Natural killer cell (primary cell): Measurements from ENCODE around the gene SNX30. TPM values are rescaled to one million over a fixed set of nuclear protein-coding genes. Genes with fewer than 3 reads are reported as not detected.

ENCODE experiments used
- ATAC-seq, 3 donors: fragments of 150-1000 bp in 2 of 3; fragments of 200-7000 bp in 1 of 3; cut with Tn5 transposase; 1 replicate in 1 of 3; 2 replicates in 2 of 3; pipeline ENCODE4 v1.10.0; 2021; ENCODE audit warnings: mild to moderate bottlenecking in 2 of 3, moderate library complexity in 2 of 3
- DNase-seq, 2 donors: peaks; one replicate each; pipeline versions ENCODE4 v3.0.0 to v3.0.0-alpha.2; 2013 to 2021; ENCODE audit warnings: mixed read lengths in 1 of 2
- H3K27ac ChIP-seq: one replicate; pipeline ENCODE4 v1.5.1; 2013; ENCODE audit warnings: mild to moderate bottlenecking, low read length
- H3K27me3 ChIP-seq: one replicate; pipeline ENCODE4 v1.6.1; 2013; ENCODE audit warnings: low read length; ENCODE audit not compliant: control insufficient read depth, insufficient read depth
- H3K36me3 ChIP-seq: one replicate; pipeline ENCODE4 v1.6.1; 2013; ENCODE audit warnings: low read length; ENCODE audit not compliant: control insufficient read depth, insufficient read depth
- H3K4me1 ChIP-seq: one replicate; pipeline ENCODE4 v1.6.1; 2013; ENCODE audit warnings: low read length; ENCODE audit not compliant: control insufficient read depth, insufficient read depth
- H3K4me3 ChIP-seq: one replicate; pipeline ENCODE4 v1.5.1; 2013; ENCODE audit warnings: low read length
- H3K9me3 ChIP-seq: one replicate; pipeline ENCODE4 v1.6.1; 2013; ENCODE audit warnings: low read length; ENCODE audit not compliant: control insufficient read depth, insufficient read depth
- H3K27ac Mint-ChIP-seq, 2 donors: one replicate each; pipeline ENCODE4 v1.8.0; 2022; ENCODE audit warnings: mild to moderate bottlenecking in 2 of 2, mixed read lengths in 2 of 2, moderate library complexity in 1 of 2
- H3K27me3 Mint-ChIP-seq, 2 donors: one replicate each; pipeline ENCODE4 v1.8.0; 2022; ENCODE audit warnings: low read depth in 2 of 2, mixed read lengths in 2 of 2
- H3K36me3 Mint-ChIP-seq: one replicate; pipeline ENCODE4 v1.8.0; 2022; ENCODE audit warnings: mixed read lengths
- H3K4me1 Mint-ChIP-seq, 2 donors: one replicate each; pipeline ENCODE4 v1.8.0; 2022; ENCODE audit warnings: mixed read lengths in 2 of 2
- H3K4me3 Mint-ChIP-seq: one replicate; pipeline ENCODE4 v1.8.0; 2022; ENCODE audit warnings: mild to moderate bottlenecking, moderate library complexity, mixed read lengths
- H3K9me3 Mint-ChIP-seq, 2 donors: one replicate each; pipeline ENCODE4 v1.8.0; 2022; ENCODE audit warnings: mixed read lengths in 2 of 2
- CTCF ChIP-seq: fragments of 200-600 bp; IDR thresholded peaks from one replicate; pipeline ENCODE4 v1.8.0; 2022; ENCODE audit warnings: antibody characterized with exemption
- WGBS: methylation state at CpG from one replicate; pipeline ENCODE4 v1.1.7; 2013; ENCODE audit warnings: missing lambda C conversion rate; ENCODE audit not compliant: insufficient coverage; 5-methylcytosine and 5-hydroxymethylcytosine counted together
- intact Hi-C: fragments of 100-400 bp; cut with micrococcal nuclease; formaldehyde crosslinking; loops from one replicate; pipeline ENCODE4 v1.14.2; 2022
- total RNA-seq, 4 donors: library from RNA; stranded (reverse); fragments of 120-200 nt in 1 of 4; gene quantifications; one replicate each; pipeline versions ENCODE4 v1.2.3 to v1.2.4, GENCODE V29; 2013 to 2022

The SNX30 gene
- total RNA-seq, 3 donors from 2014 or later (not counting 1 experiment from before 2014, with no cell fraction given): 8.5 to 10.5 (median 9.3) TPM

- no peak for TF ChIP-seq CTCF
- intact Hi-C loops: no loop called here
- 85% methylated on average over 13 of the region's 13 CpGs for WGBS
- no peak overlapping the region for H3K4me3 Mint-ChIP-seq
- no peaks in the 10 kb centered on the region for H3K36me3 Mint-ChIP-seq
- no peak overlapping the region for H3K27ac ChIP-seq
- no peaks in the 10 kb centered on the region for H3K9me3 ChIP-seq
- DNase-seq (no peak), ATAC-seq (no peak)
- H3K27me3 Mint-ChIP-seq: peaks cover 0 to 2% of the 10 kb centered on the region in 2 donors
- peaks cover 10 to 26% of the 10 kb centered on the region in 2 donors for H3K4me1 Mint-ChIP-seq
- H3K27ac Mint-ChIP-seq: no peak overlapping the region
- H3K27me3 ChIP-seq: no peaks in the 10 kb centered on the region
- no peak overlapping the region for H3K4me3 ChIP-seq
- H3K36me3 ChIP-seq: peaks cover 7% of the 10 kb centered on the region
- peaks cover 14% of the 10 kb centered on the region for H3K4me1 ChIP-seq
- no peaks in the 10 kb centered on the region for H3K9me3 Mint-ChIP-seq
Observed at GRCh38 chr9:112848316-112849151, 98.0 kb downstream of the SNX30 start.

GRCh38 chr9:112849363-112849922 lies 98.9 kb downstream of the SNX30 start:
- H3K9me3 Mint-ChIP-seq: no peaks in the 10 kb centered on the region
- no peaks in the 10 kb centered on the region for H3K27me3 ChIP-seq
- no peaks in the 10 kb centered on the region for H3K27me3 Mint-ChIP-seq
- H3K36me3 Mint-ChIP-seq: no peaks in the 10 kb centered on the region
- H3K9me3 ChIP-seq: no peaks in the 10 kb centered on the region
- no peak overlapping the region for H3K4me3 Mint-ChIP-seq
- no peak overlapping the region for H3K4me3 ChIP-seq
- H3K36me3 ChIP-seq: peaks cover 7% of the 10 kb centered on the region
- H3K4me1 Mint-ChIP-seq: peaks cover 6 to 18% of the 10 kb centered on the region in 2 donors
- H3K27ac Mint-ChIP-seq: no peak overlapping the region
- DNase-seq (no peak), ATAC-seq (no peak)
- H3K27ac ChIP-seq: no peak overlapping the region
- intact Hi-C loops: no loop called here
- H3K4me1 ChIP-seq: peaks cover 14% of the 10 kb centered on the region
- 77% methylated on average over 4 of the region's 6 CpGs for WGBS
- TF ChIP-seq CTCF: no peak

GRCh38 chr9:112850840-112851239 lies 100.3 kb downstream of the SNX30 start:
- no peak overlapping the region for H3K27ac Mint-ChIP-seq
- TF ChIP-seq CTCF: no peak

More at GRCh38 chr9:112850840-112851239, 100.3 kb downstream of the SNX30 start:
- peaks cover 7% of the 10 kb centered on the region for H3K36me3 ChIP-seq
- no peaks in the 10 kb centered on the region for H3K27me3 ChIP-seq
- DNase-seq (no peak), ATAC-seq (no peak)
- intact Hi-C loops: no loop called here
- Mint-ChIP-seq H3K4me1 (peaks cover 0 to 11% of the 10 kb centered on the region in 2 donors), H3K27me3 (no peaks in the 10 kb centered on the region), H3K9me3 (no peaks in the 10 kb centered on the region), H3K36me3 (no peaks in the 10 kb centered on the region), H3K4me3 (no peak overlapping the region)
- H3K9me3 ChIP-seq: no peaks in the 10 kb centered on the region
- no peak overlapping the region for H3K27ac ChIP-seq
- no peak overlapping the region for H3K4me3 ChIP-seq
- WGBS: 96% methylated on average over 6 of the region's 6 CpGs
- peaks cover 11% of the 10 kb centered on the region for H3K4me1 ChIP-seq
